Immature natural killer cell (primary cell): ENCODE measurements around the gene BFAR. TPM values are rescaled to one million over a fixed set of nuclear protein-coding genes. Genes with fewer than 3 reads are reported as not detected.
"Not testable (repeated sequence)": the region's sequence is repeated elsewhere in the genome, so short reads cannot be mapped to it uniquely, and the experiment has no call there.

ENCODE experiments used
- DNase-seq, 3 donors: peaks; one replicate each; pipeline ENCODE4 v3.0.0; 2022; ENCODE audit warnings: mixed read lengths in 1 of 3
- H3K27ac Mint-ChIP-seq, 6 donors: one replicate each; pipeline ENCODE4 v1.8.0; 2020; ENCODE audit warnings: mixed read lengths in 6 of 6, mild to moderate bottlenecking in 5 of 6, inconsistent platforms in 4 of 6, moderate library complexity in 3 of 6
- H3K27me3 Mint-ChIP-seq, 3 donors: one replicate each; pipeline ENCODE4 v1.8.0; 2020 to 2021; ENCODE audit warnings: low read depth in 3 of 3, mild to moderate bottlenecking in 3 of 3, mixed read lengths in 3 of 3, moderate library complexity in 3 of 3, inconsistent platforms in 1 of 3
- H3K36me3 Mint-ChIP-seq, 3 donors: one replicate each; pipeline ENCODE4 v1.8.0; 2020; ENCODE audit warnings: mixed read lengths in 3 of 3, inconsistent platforms in 2 of 3, mild to moderate bottlenecking in 2 of 3
- H3K4me1 Mint-ChIP-seq, 2 donors: one replicate each; pipeline ENCODE4 v1.8.0; 2020; ENCODE audit warnings: inconsistent platforms in 2 of 2, mild to moderate bottlenecking in 2 of 2, mixed read lengths in 2 of 2, moderate library complexity in 1 of 2
- H3K4me3 Mint-ChIP-seq, 5 donors: one replicate each; pipeline ENCODE4 v1.8.0; 2020; ENCODE audit warnings: mild to moderate bottlenecking in 5 of 5, mixed read lengths in 5 of 5, inconsistent platforms in 3 of 5, moderate library complexity in 3 of 5
- H3K9me3 Mint-ChIP-seq, 6 donors: one replicate each; pipeline ENCODE4 v1.8.0; 2020; ENCODE audit warnings: mild to moderate bottlenecking in 6 of 6, mixed read lengths in 6 of 6, inconsistent platforms in 4 of 6, moderate library complexity in 3 of 6
- polyA plus RNA-seq, 3 donors: library from polyadenylated mRNA; unstranded; fragments of 300-500 nt; fragmentation: Illumina TruSeq; gene quantifications; one replicate each; pipeline ENCODE4 v1.2.3, GENCODE V29; 2021

Gene BFAR
- polyA plus RNA-seq, 3 donors from 2014 or later = 33.7 to 48.0 (median 44.2) TPM

- peaks cover 5 to 38% (median 11%) of the 10 kb centered on the region in 3 donors for H3K36me3 Mint-ChIP-seq
- DNase-seq = no peak
- H3K9me3 Mint-ChIP-seq = no peaks in the 10 kb centered on the region
- peaks cover 0 to 6% of the 10 kb centered on the region in 2 donors for H3K4me1 Mint-ChIP-seq
- no peaks in the 10 kb centered on the region for H3K27me3 Mint-ChIP-seq
- H3K27ac Mint-ChIP-seq = peak overlapping the region in 3 of 6 donors; percentile 23 to 53 (median 40)
- H3K4me3 Mint-ChIP-seq = no peak overlapping the region
These were observed 17.1 kb downstream of the BFAR start for GRCh38 chr16:14649816-14650215.

DNA sequence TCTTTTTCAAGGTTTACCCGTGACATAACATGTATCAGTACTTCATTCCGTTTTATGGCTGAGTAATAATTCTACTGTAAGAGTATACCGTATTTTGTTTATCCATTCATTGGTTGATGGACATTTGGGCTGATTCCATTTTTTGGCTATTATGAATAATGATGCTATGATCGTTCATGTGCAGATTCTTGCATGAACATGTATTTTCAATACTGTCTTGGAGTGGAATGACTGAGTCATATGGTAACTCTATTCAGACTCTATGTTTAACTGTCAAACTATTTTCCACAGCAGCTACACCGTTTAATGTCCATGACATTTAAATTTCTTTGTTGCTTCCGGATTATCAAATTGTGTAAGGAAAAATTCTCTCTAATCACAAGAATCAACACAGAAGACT lies 17.9 kb downstream of the BFAR start:
- DNase-seq = no peak
- H3K36me3 Mint-ChIP-seq = peaks cover 3 to 40% (median 8%) of the 10 kb centered on the region in 3 donors
- H3K9me3 Mint-ChIP-seq = no peaks in the 10 kb centered on the region
- peak overlapping the region in 4 of 6 donors; percentile 12 to 57 (median 38) for H3K27ac Mint-ChIP-seq
- H3K4me1 Mint-ChIP-seq = peaks cover 0 to 6% of the 10 kb centered on the region in 2 donors
- H3K4me3 Mint-ChIP-seq = no peak overlapping the region
- peaks cover 0 to 2% (median 0%) of the 10 kb centered on the region in 3 donors for H3K27me3 Mint-ChIP-seq

DNA sequence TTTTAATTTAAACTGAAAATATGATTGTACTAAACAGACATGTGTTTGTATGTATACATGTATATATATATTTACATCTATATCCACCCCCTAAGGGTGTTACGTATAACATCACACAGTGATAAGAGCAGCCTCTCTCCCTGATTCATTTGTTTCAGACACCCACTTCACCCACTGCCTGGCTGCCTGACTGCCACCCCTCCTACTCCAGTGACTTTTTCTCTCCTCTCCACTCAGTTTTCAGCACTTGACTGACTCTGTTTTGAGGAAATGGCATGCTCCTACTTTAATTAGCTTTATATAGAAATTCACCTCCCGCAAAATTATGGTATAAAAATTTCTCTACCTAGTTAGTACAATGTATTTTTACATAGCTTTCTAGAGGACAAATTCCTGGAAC lies 20.0 kb downstream of the BFAR start:
- H3K4me3 Mint-ChIP-seq = no peak overlapping the region
- H3K27ac Mint-ChIP-seq = peak overlapping the region in 2 of 6 donors; percentile 68 to 70
- H3K9me3 Mint-ChIP-seq = no peaks in the 10 kb centered on the region
- peaks cover 3 to 41% (median 8%) of the 10 kb centered on the region in 3 donors for H3K36me3 Mint-ChIP-seq
- peaks cover 0 to 2% (median 0%) of the 10 kb centered on the region in 3 donors for H3K27me3 Mint-ChIP-seq
- peaks cover 0 to 2% of the 10 kb centered on the region in 2 donors for H3K4me1 Mint-ChIP-seq
- DNase-seq = no peak

GRCh38 chr16:14658063-14658462 lies 25.3 kb downstream of the BFAR start:
- Mint-ChIP-seq H3K27ac (peak overlapping the region in 5 of 6 donors; percentile 6 to 71 (median 49)), H3K27me3 (peaks cover 0 to 2% (median 0%) of the 10 kb centered on the region in 3 donors), H3K9me3 (no peaks in the 10 kb centered on the region), H3K36me3 (peaks cover 15 to 24% (median 16%) of the 10 kb centered on the region in 3 donors), H3K4me3 (no peak overlapping the region), H3K4me1 (no peaks in the 10 kb centered on the region)
- no peak for DNase-seq

GRCh38 chr16:14667347-14668266 lies 34.9 kb downstream of the BFAR start:
- DNase-seq = no peak
- Mint-ChIP-seq H3K27ac (peak overlapping the region in 4 of 6 donors; percentile 39 to 67 (median 54)), H3K4me1 (peaks cover 2 to 6% of the 10 kb centered on the region in 2 donors), H3K27me3 (peaks cover 0 to 5% (median 0%) of the 10 kb centered on the region in 3 donors), H3K36me3 (peaks cover 17 to 43% (median 20%) of the 10 kb centered on the region in 3 donors), H3K9me3 (no peaks in the 10 kb centered on the region), H3K4me3 (no peak overlapping the region)

- no peak overlapping the region for H3K4me3 Mint-ChIP-seq
- peaks cover 0 to 5% (median 0%) of the 10 kb centered on the region in 3 donors for H3K27me3 Mint-ChIP-seq
- H3K4me1 Mint-ChIP-seq = peaks cover 3 to 11% of the 10 kb centered on the region in 2 donors
- no peak for DNase-seq
- H3K27ac Mint-ChIP-seq = peak overlapping the region in 1 of 6 donors; percentile 39
- no peaks in the 10 kb centered on the region for H3K9me3 Mint-ChIP-seq
- peaks cover 14 to 40% (median 17%) of the 10 kb centered on the region in 3 donors for H3K36me3 Mint-ChIP-seq
These were observed 35.9 kb downstream of the BFAR start for GRCh38 chr16:14668556-14669223.

- Mint-ChIP-seq H3K4me3 (no peak overlapping the region), H3K27ac (peak overlapping the region in 2 of 6 donors; percentile 24 to 34), H3K27me3 (peaks cover 0 to 2% (median 0%) of the 10 kb centered on the region in 3 donors), H3K9me3 (no peaks in the 10 kb centered on the region), H3K4me1 (peaks cover 3 to 17% of the 10 kb centered on the region in 2 donors), H3K36me3 (peaks cover 10 to 36% (median 14%) of the 10 kb centered on the region in 3 donors)
- DNase-seq = no peak
These were observed 37.0 kb downstream of the BFAR start for GRCh38 chr16:14669776-14670175.

- H3K27me3 Mint-ChIP-seq = peaks cover under 1 to 2% (median 2%) of the 10 kb centered on the region in 3 donors
- DNase-seq = no peak
- no peak overlapping the region for H3K4me3 Mint-ChIP-seq
- no peaks in the 10 kb centered on the region for H3K9me3 Mint-ChIP-seq
- peaks cover 0 to 15% (median 0%) of the 10 kb centered on the region in 3 donors for H3K36me3 Mint-ChIP-seq
- peak overlapping the region in 4 of 6 donors; percentile 6 to 45 (median 28) for H3K27ac Mint-ChIP-seq
- peaks cover 3 to 17% of the 10 kb centered on the region in 2 donors for H3K4me1 Mint-ChIP-seq
These were observed 39.7 kb downstream of the BFAR start for GRCh38 chr16:14672403-14672971.

- Mint-ChIP-seq H3K9me3 (peaks cover 0 to 4% (median 0%) of the 10 kb centered on the region in 6 donors), H3K27me3 (peaks cover 2 to 4% (median 2%) of the 10 kb centered on the region in 3 donors), H3K4me1 (peaks cover 3 to 17% of the 10 kb centered on the region in 2 donors), H3K4me3 (no peak overlapping the region), H3K27ac (no peak overlapping the region), H3K36me3 (no peaks in the 10 kb centered on the region)
- no peak for DNase-seq
These were observed 43.9 kb downstream of the BFAR start for GRCh38 chr16:14676633-14677032.

DNA sequence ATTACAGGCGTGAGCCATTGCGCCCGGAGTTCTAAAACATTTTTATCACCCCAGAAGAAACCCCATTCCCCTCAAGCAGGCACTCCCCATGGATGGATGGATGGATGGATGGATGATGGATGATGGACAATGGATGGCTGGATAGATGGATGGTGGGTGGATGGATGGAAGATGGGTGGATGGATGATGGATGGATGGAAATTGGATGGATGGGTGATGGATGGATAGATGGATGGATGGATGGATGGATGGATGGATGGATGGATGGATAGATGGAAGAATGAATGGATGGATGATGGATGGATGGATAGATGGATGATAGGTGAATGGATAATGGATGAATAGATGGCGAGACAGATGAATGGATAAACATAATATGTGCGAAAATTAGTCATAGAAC lies 44.9 kb downstream of the BFAR start:
- no peak for DNase-seq
- peaks cover under 1 to 11% of the 10 kb centered on the region in 2 donors for H3K4me1 Mint-ChIP-seq
- no peaks in the 10 kb centered on the region for H3K36me3 Mint-ChIP-seq
- no peak overlapping the region for H3K27ac Mint-ChIP-seq
- H3K4me3 Mint-ChIP-seq = no peak overlapping the region
- peaks cover 2 to 4% (median 2%) of the 10 kb centered on the region in 3 donors for H3K27me3 Mint-ChIP-seq
- H3K9me3 Mint-ChIP-seq = peaks cover 0 to 4% (median 0%) of the 10 kb centered on the region in 6 donors

- H3K27me3 Mint-ChIP-seq = peaks cover 2 to 4% (median 2%) of the 10 kb centered on the region in 3 donors
- peaks cover 0 to 4% (median 0%) of the 10 kb centered on the region in 6 donors for H3K9me3 Mint-ChIP-seq
- no peak for DNase-seq
- H3K27ac Mint-ChIP-seq = no peak overlapping the region
- no peak overlapping the region for H3K4me3 Mint-ChIP-seq
- H3K4me1 Mint-ChIP-seq = peaks cover 0 to 3% of the 10 kb centered on the region in 2 donors
- H3K36me3 Mint-ChIP-seq = no peaks in the 10 kb centered on the region
These were observed 46.2 kb downstream of the BFAR start for GRCh38 chr16:14678748-14679497.

- not testable (repeated sequence) for H3K36me3 Mint-ChIP-seq, H3K4me3 Mint-ChIP-seq, H3K4me1 Mint-ChIP-seq, H3K9me3 Mint-ChIP-seq, H3K27ac Mint-ChIP-seq, H3K27me3 Mint-ChIP-seq, DNase-seq
These were observed 47.6 kb downstream of the BFAR start for GRCh38 chr16:14680396-14680795.

DNA sequence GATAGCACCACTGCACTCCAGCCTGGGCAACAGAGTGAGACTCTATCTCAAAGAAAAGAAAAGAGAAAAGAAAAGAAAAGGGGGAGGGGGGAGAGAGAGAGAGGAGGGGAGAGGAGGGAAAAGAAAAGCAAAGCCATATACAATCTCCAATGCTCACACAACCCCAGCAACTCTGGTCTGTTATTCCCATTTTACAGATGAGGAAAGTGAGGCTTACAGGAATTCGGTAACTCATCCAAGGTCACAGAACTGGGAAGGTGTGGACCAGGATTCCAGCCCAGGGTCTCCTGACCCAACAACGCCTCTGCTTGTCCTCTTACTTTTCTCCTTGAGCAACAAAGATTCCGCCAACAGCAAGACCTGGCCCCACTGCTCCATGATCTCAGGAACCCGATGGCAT lies 48.4 kb downstream of the BFAR start:
- Mint-ChIP-seq H3K4me1 (no peaks in the 10 kb centered on the region), H3K4me3 (no peak overlapping the region), H3K9me3 (peaks cover 0 to 4% (median 0%) of the 10 kb centered on the region in 6 donors), H3K27me3 (peaks cover 0 to 6% (median 2%) of the 10 kb centered on the region in 3 donors), H3K36me3 (no peaks in the 10 kb centered on the region), H3K27ac (no peak overlapping the region)
- no peak for DNase-seq
